Stomach (tissue), 4 donors: ENCODE measurements around the gene PLEKHH3.

Experiments
- EP300 ChIP-seq: sonication (generic); formaldehyde crosslinking; IDR thresholded peaks from one replicate; pipeline ENCODE4 v1.6.1; 2017; ENCODE audit warnings: antibody characterized with exemption
- POLR2A ChIP-seq, 4 donors: fragments of 450-650 bp; IDR thresholded peaks; one replicate each; pipeline ENCODE4 v1.6.1; 2016; ENCODE audit warnings: antibody characterized with exemption in 4 of 4, control low read depth in 2 of 4, mild to moderate bottlenecking in 1 of 4, moderate library complexity in 1 of 4
- TF ChIP-seq, protein P1 (sequence below), 7 experiments: fragments of 450-650 bp in 4 of 7; fragments of 200-600 bp in 3 of 7; sonication (generic) in 3 of 7; IDR thresholded peaks; one replicate each; pipeline ENCODE4 v1.5.1; 2016 to 2019; ENCODE audit warnings: antibody characterized with exemption in 7 of 7, control low read depth in 2 of 7, mild to moderate bottlenecking in 1 of 7

DNA sequence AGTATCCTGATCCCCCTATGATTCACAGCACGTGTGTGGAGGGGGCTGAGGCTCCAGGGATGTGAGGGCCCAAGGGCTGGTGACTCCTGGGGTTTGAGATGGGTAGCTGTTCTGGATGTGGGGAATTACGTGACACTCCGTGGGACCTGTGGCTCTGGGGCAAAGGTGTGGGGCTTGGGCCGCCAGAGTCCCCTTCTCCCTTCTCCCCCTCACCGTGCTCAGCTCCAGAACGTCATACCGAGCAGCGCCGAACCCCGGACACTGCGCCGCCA, 7.2 kb downstream of the PLEKHH3 start:
- TF ChIP-seq, protein P1, sequence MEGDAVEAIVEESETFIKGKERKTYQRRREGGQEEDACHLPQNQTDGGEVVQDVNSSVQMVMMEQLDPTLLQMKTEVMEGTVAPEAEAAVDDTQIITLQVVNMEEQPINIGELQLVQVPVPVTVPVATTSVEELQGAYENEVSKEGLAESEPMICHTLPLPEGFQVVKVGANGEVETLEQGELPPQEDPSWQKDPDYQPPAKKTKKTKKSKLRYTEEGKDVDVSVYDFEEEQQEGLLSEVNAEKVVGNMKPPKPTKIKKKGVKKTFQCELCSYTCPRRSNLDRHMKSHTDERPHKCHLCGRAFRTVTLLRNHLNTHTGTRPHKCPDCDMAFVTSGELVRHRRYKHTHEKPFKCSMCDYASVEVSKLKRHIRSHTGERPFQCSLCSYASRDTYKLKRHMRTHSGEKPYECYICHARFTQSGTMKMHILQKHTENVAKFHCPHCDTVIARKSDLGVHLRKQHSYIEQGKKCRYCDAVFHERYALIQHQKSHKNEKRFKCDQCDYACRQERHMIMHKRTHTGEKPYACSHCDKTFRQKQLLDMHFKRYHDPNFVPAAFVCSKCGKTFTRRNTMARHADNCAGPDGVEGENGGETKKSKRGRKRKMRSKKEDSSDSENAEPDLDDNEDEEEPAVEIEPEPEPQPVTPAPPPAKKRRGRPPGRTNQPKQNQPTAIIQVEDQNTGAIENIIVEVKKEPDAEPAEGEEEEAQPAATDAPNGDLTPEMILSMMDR (IDR thresholded peaks at IDR 0.05), result no peak
- TF ChIP-seq POLR2A (IDR thresholded peaks at IDR 0.05), result no peak
- TF ChIP-seq EP300, result no peak
